Measurements from ENCODE around the gene GALNTL6.
A peak's percentile ranks its signal among the peaks of the same experiment; 100 is the strongest.

GALNTL6 gene

GRCh38 chr4:172997856-172998255 lies 1184.7 kb downstream of the GALNTL6 start:
- H3K27ac ChIP-seq (ENCODE audit: poor library complexity, severe bottlenecking), result peak overlapping the region; percentile 75
- H3K4me1 ChIP-seq (ENCODE audit: insufficient read depth, poor library complexity, severe bottlenecking), result peaks cover 54% of the 10 kb centered on the region
- no peaks in the 10 kb centered on the region for H3K27me3 ChIP-seq (ENCODE audit: insufficient read depth, poor library complexity, severe bottlenecking)
- no peak for TF ChIP-seq CTCF (IDR thresholded peaks at IDR 0.05; ENCODE audit: poor library complexity, severe bottlenecking)
- no peak overlapping the region for H3K4me3 ChIP-seq (ENCODE audit: severe bottlenecking)
- DNase-seq (ENCODE audit: low spot score) (no peak), ATAC-seq (ENCODE audit: low read depth) (no peak)
- H3K9me3 ChIP-seq (ENCODE audit: severe bottlenecking), result no peaks in the 10 kb centered on the region
- no peaks in the 10 kb centered on the region for H3K36me3 ChIP-seq (ENCODE audit: low read depth)

DNA sequence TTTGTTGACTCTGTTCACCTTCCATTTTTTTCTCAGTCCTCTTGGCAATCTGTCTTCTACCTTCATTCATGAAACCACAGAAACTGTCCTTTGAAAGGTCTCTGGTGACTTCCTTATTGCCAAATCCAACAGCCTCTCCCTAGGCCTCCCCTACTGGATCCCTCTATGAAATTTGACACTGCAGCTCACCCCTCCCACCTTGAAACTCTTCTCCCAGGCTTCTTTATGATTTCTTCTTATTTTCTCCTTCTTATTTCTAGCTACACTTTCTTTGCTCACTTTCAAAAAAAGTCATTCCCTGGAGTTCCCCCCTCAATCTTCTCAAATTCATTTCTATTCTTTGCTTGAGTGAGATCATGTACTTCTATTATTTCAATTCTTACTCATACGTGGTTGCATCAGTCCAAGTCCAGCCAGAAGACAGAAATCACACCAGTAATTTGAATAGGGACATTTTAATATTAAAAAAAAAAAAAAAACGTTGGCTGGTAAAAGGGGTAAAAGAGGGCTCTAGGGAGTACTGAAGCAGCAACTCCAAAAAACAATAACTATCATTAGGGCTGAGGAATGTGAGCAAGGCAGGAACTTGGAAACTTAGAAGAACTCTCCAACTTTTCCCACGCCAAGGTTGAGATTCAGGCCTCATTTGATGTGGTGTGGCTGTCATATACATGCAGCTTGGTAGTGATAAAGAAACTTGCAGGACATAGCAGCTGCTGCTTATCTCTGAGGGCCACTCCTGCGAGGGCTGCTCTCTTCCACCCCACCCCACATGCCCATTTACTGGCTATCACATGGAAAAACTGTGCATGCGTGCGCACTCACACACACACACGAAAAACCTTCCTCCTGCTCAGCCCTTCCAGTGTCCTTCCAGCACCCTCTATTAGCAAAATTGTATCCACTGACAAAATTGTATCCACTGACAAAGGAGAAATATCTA lies 1185.6 kb downstream of the GALNTL6 start:
- no peaks in the 10 kb centered on the region for H3K27me3 ChIP-seq (ENCODE audit: insufficient read depth, poor library complexity, severe bottlenecking)
- no peak for TF ChIP-seq CTCF (IDR thresholded peaks at IDR 0.05; ENCODE audit: poor library complexity, severe bottlenecking)
- H3K27ac ChIP-seq (ENCODE audit: poor library complexity, severe bottlenecking), result peak overlapping the region; percentile 75
- ATAC-seq (ENCODE audit: low read depth), result peak; percentile 63
- H3K9me3 ChIP-seq (ENCODE audit: severe bottlenecking), result no peaks in the 10 kb centered on the region
- H3K4me3 ChIP-seq (ENCODE audit: severe bottlenecking), result no peak overlapping the region
- H3K4me1 ChIP-seq (ENCODE audit: insufficient read depth, poor library complexity, severe bottlenecking), result peaks cover 54% of the 10 kb centered on the region
- no peaks in the 10 kb centered on the region for H3K36me3 ChIP-seq (ENCODE audit: low read depth)
- DNase-seq (ENCODE audit: low spot score), result no peak

DNA sequence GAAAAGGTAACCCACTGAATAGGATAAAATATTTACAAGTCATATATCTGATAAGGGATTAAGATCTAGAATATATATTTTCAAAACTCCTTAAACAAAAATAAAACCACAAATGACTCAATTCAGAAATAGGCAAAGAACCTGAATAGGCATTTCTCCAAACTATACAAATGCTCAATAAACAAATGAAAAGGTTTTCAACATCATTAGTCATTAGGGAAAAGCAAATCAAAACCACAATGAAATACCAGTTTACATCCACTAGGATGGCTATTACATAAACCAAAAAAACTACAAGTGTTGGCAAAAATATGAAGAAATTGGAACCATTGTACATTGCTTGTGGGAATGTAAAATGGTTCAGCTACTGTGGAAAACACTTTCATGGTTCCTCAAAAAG lies 1188.4 kb downstream of the GALNTL6 start:
- no peaks in the 10 kb centered on the region for H3K27me3 ChIP-seq (ENCODE audit: insufficient read depth, poor library complexity, severe bottlenecking)
- ATAC-seq (ENCODE audit: low read depth), result peak; percentile 75
- no peaks in the 10 kb centered on the region for H3K36me3 ChIP-seq (ENCODE audit: low read depth)
- peak overlapping the region; percentile 32 for H3K27ac ChIP-seq (ENCODE audit: poor library complexity, severe bottlenecking)
- no peak overlapping the region for H3K4me3 ChIP-seq (ENCODE audit: severe bottlenecking)
- no peaks in the 10 kb centered on the region for H3K9me3 ChIP-seq (ENCODE audit: severe bottlenecking)
- no peak for DNase-seq (ENCODE audit: low spot score)
- peak; percentile 16 for TF ChIP-seq CTCF (IDR thresholded peaks at IDR 0.05; ENCODE audit: poor library complexity, severe bottlenecking)
- peaks cover 40% of the 10 kb centered on the region for H3K4me1 ChIP-seq (ENCODE audit: insufficient read depth, poor library complexity, severe bottlenecking)

GRCh38 chr4:173002830-173003561 lies 1189.8 kb downstream of the GALNTL6 start:
- Histone ChIP-seq H3K9me3 (ENCODE audit: severe bottlenecking) (no peaks in the 10 kb centered on the region), H3K27ac (ENCODE audit: poor library complexity, severe bottlenecking) (no peak overlapping the region), H3K4me1 (ENCODE audit: insufficient read depth, poor library complexity, severe bottlenecking) (peaks cover 26% of the 10 kb centered on the region), H3K27me3 (ENCODE audit: insufficient read depth, poor library complexity, severe bottlenecking) (no peaks in the 10 kb centered on the region), H3K36me3 (ENCODE audit: low read depth) (no peaks in the 10 kb centered on the region), H3K4me3 (ENCODE audit: severe bottlenecking) (no peak overlapping the region)
- no peak for TF ChIP-seq CTCF (IDR thresholded peaks at IDR 0.05; ENCODE audit: poor library complexity, severe bottlenecking)
- ATAC-seq (ENCODE audit: low read depth) (no peak), DNase-seq (ENCODE audit: low spot score) (no peak)

All from RWPE2 (cell line).